ENCODE results near the gene PRKCB.

The PRKCB gene

GRCh38 chr16:23867566-23867965 lies 31.8 kb downstream of the PRKCB start:
- no peak for DNase-seq

- no peak for DNase-seq
Measured at GRCh38 chr16:23868136-23868535, 32.4 kb downstream of the PRKCB start.

GRCh38 chr16:23869052-23869451 lies 33.3 kb downstream of the PRKCB start:
- no peak for DNase-seq

GRCh38 chr16:23871924-23872323 lies 36.1 kb downstream of the PRKCB start:
- no peak for DNase-seq

GRCh38 chr16:23874613-23875294 lies 39.0 kb downstream of the PRKCB start:
- DNase-seq = no peak

GRCh38 chr16:23876256-23876896 lies 40.6 kb downstream of the PRKCB start:
- no peak for DNase-seq

GRCh38 chr16:23877107-23878070 lies 41.6 kb downstream of the PRKCB start:
- no peak for DNase-seq

- DNase-seq = no peak
Measured at GRCh38 chr16:23879735-23880373, 44.1 kb downstream of the PRKCB start.

- DNase-seq = no peak
Measured at GRCh38 chr16:23889189-23889588, 53.4 kb downstream of the PRKCB start.

GRCh38 chr16:23893986-23894385 lies 58.2 kb downstream of the PRKCB start:
- no peak for DNase-seq

- no peak for DNase-seq
Measured at GRCh38 chr16:23895052-23895451, 59.3 kb downstream of the PRKCB start.

- no peak for DNase-seq
Measured at GRCh38 chr16:23896832-23897821, 61.3 kb downstream of the PRKCB start.

- no peak for DNase-seq
Measured at GRCh38 chr16:23898682-23899430, 63.1 kb downstream of the PRKCB start.

GRCh38 chr16:23899869-23900268 lies 64.1 kb downstream of the PRKCB start:
- DNase-seq = no peak

GRCh38 chr16:23900480-23901177 lies 64.8 kb downstream of the PRKCB start:
- no peak for DNase-seq

GRCh38 chr16:23901178-23902033 lies 65.6 kb downstream of the PRKCB start:
- DNase-seq = no peak

- DNase-seq = no peak
Measured at GRCh38 chr16:23902034-23902747, 66.4 kb downstream of the PRKCB start.

- no peak for DNase-seq
Measured at GRCh38 chr16:23902748-23903414, 67.1 kb downstream of the PRKCB start.
